ENCODE measurements around the gene WNT7A. TPM values are rescaled to one million over a fixed set of nuclear protein-coding genes. Genes with fewer than 3 reads are reported as not detected.

The WNT7A gene
- total and polyA plus RNA-seq, 2 donors (not counting 1 experiment from before 2014, with no cell fraction given) = not detected

GRCh38 chr3:13825821-13826220 lies 54.0 kb downstream of the WNT7A start:
- CTCF ChIA-PET = no interaction called here
- Histone ChIP-seq H3K27ac (ENCODE audit: low read length in 2 of 2) (no peak overlapping the region), H4K20me1 (ENCODE audit: control insufficient read depth, insufficient read depth, low read length, poor library complexity, severe bottlenecking) (no peaks in the 10 kb centered on the region), H3K4me2 (replicated peaks; ENCODE audit: low read depth, low read length, poor library complexity, severe bottlenecking) (no peak overlapping the region), H3K36me3 (replicated peaks in 1 of 2; ENCODE audit: control extremely low read depth in 1 of 2, control insufficient read depth in 1 of 2, extremely low read depth in 1 of 2, insufficient read depth in 2 of 2, low read length in 1 of 2) (no peaks in the 10 kb centered on the region), H2AFZ (ENCODE audit: insufficient read depth, low read depth, low read length, poor library complexity, severe bottlenecking) (no peak overlapping the region), H3K9me3 (ENCODE audit: control extremely low read depth in 1 of 3, control insufficient read depth in 2 of 3, insufficient read depth in 1 of 3, low read length in 2 of 3) (peaks cover 0 to 11% (median 0%) of the 10 kb centered on the region in 3 donors), H3K4me3 (ENCODE audit: control extremely low read depth in 1 of 5, extremely low read depth in 1 of 5, insufficient read depth in 1 of 5, low read depth in 2 of 5, low read length in 4 of 5) (no peak overlapping the region), H3K4me1 (ENCODE audit: control insufficient read depth in 2 of 2, insufficient read depth in 2 of 2, low read length in 2 of 2) (no peaks in the 10 kb centered on the region), H3K79me2 (ENCODE audit: control insufficient read depth, insufficient read depth, low read length) (no peaks in the 10 kb centered on the region), H3K9ac (ENCODE audit: low read length) (no peak overlapping the region), H3K27me3 (replicated peaks in 1 of 4; ENCODE audit: control extremely low read depth in 1 of 4, control insufficient read depth in 3 of 4, insufficient read depth in 4 of 4, low read length in 3 of 4) (no peaks in the 10 kb centered on the region)
- DNase-seq = no peak
- no peak for ATAC-seq (ENCODE audit: low read depth)
- intact Hi-C loops (cut with micrococcal nuclease) = no loop called here
- Mint-ChIP-seq H3K9me3 (ENCODE audit: insufficient read depth) (no peaks in the 10 kb centered on the region), H3K27me3 (peaks cover 15% of the 10 kb centered on the region), H3K4me1 (no peaks in the 10 kb centered on the region), H3K4me3 (no peak overlapping the region), H3K27ac (no peak overlapping the region)
- WGBS (ENCODE audit: insufficient coverage) = 83% methylated on average over 9 of the region's 10 CpGs
- POLR2A ChIA-PET = no interaction called here
- no peak for TF ChIP-seq EZH2 (IDR thresholded peaks at IDR 0.05; ENCODE audit: borderline replicate concordance, insufficient read depth, low read depth, low read length, poor library complexity, severe bottlenecking)
- TF ChIP-seq CTCF (IDR thresholded peaks at IDR 0.05) = no peak

- no peak overlapping the region for H3K4me2 ChIP-seq (replicated peaks; ENCODE audit: low read depth, low read length, poor library complexity, severe bottlenecking)
- H3K79me2 ChIP-seq (ENCODE audit: control insufficient read depth, insufficient read depth, low read length) = no peaks in the 10 kb centered on the region
- intact Hi-C loops (cut with micrococcal nuclease) = no loop called here
- Mint-ChIP-seq H3K9me3 (ENCODE audit: insufficient read depth) (no peaks in the 10 kb centered on the region), H3K4me3 (no peak overlapping the region), H3K4me1 (no peaks in the 10 kb centered on the region), H3K27ac (no peak overlapping the region), H3K27me3 (peaks cover 11% of the 10 kb centered on the region)
- no peak overlapping the region for H3K9ac ChIP-seq (ENCODE audit: low read length)
- ChIA-PET POLR2A (no interaction called here), CTCF (no interaction called here)
- TF ChIP-seq CTCF (IDR thresholded peaks at IDR 0.05) = no peak
- TF ChIP-seq EZH2 (IDR thresholded peaks at IDR 0.05; ENCODE audit: borderline replicate concordance, insufficient read depth, low read depth, low read length, poor library complexity, severe bottlenecking) = no peak
- no peaks in the 10 kb centered on the region for H3K27me3 ChIP-seq (replicated peaks in 1 of 4; ENCODE audit: control extremely low read depth in 1 of 4, control insufficient read depth in 3 of 4, insufficient read depth in 4 of 4, low read length in 3 of 4)
- H2AFZ ChIP-seq (ENCODE audit: insufficient read depth, low read depth, low read length, poor library complexity, severe bottlenecking) = no peak overlapping the region
- ATAC-seq (ENCODE audit: low read depth) = no peak
- no peak for DNase-seq
- H3K27ac ChIP-seq (ENCODE audit: low read length in 2 of 2) = no peak overlapping the region
- H3K36me3 ChIP-seq (replicated peaks in 1 of 2; ENCODE audit: control extremely low read depth in 1 of 2, control insufficient read depth in 1 of 2, extremely low read depth in 1 of 2, insufficient read depth in 2 of 2, low read length in 1 of 2) = no peaks in the 10 kb centered on the region
- H3K4me3 ChIP-seq (ENCODE audit: control extremely low read depth in 1 of 5, extremely low read depth in 1 of 5, insufficient read depth in 1 of 5, low read depth in 2 of 5, low read length in 4 of 5) = no peak overlapping the region
- H3K4me1 ChIP-seq (ENCODE audit: control insufficient read depth in 2 of 2, insufficient read depth in 2 of 2, low read length in 2 of 2) = no peaks in the 10 kb centered on the region
- no peaks in the 10 kb centered on the region for H4K20me1 ChIP-seq (ENCODE audit: control insufficient read depth, insufficient read depth, low read length, poor library complexity, severe bottlenecking)
- H3K9me3 ChIP-seq (ENCODE audit: control extremely low read depth in 1 of 3, control insufficient read depth in 2 of 3, insufficient read depth in 1 of 3, low read length in 2 of 3) = peaks cover 0 to 11% (median 0%) of the 10 kb centered on the region in 3 donors
- no CpG with 5 or more reads among the region's 3 CpGs for WGBS (ENCODE audit: insufficient coverage)
Observed at GRCh38 chr3:13825311-13825579, 54.6 kb downstream of the WNT7A start.

Data from B cell (primary cell).